Hematopoietic multipotent progenitor cell (in vitro differentiated cells): Measurements from ENCODE around the gene PDZD4. TPM values are rescaled to one million over a fixed set of nuclear protein-coding genes. Genes with fewer than 3 reads are reported as not detected.
A peak's percentile ranks its signal among the peaks of the same experiment; 100 is the strongest.

Source experiments
- DNase-seq, 3 donors: peaks; one replicate each; pipeline ENCODE4 v3.0.0-alpha.2; 2011 to 2015; ENCODE audit warnings: low read depth in 2 of 3, low spot score in 2 of 3
- total RNA-seq: library from RNA; depleted of rRNA; stranded (reverse); fragments of >200 nt; gene quantifications from one replicate; pipeline ENCODE4 v1.2.3, GENCODE V29; 2012

The PDZD4 gene
- total RNA-seq, 1 donor = under 0.01 TPM

- peak in 2 of 3 donors; percentile 30 to 67 for DNase-seq
These were observed 15.6 kb downstream of the PDZD4 start for GRCh38 chrX:153814591-153815315.

GRCh38 chrX:153813161-153813560, 17.2 kb downstream of the PDZD4 start:
- DNase-seq = no peak

- DNase-seq = no peak
These were observed 18.1 kb downstream of the PDZD4 start for GRCh38 chrX:153812220-153812619.

GRCh38 chrX:153807976-153808375, 22.4 kb downstream of the PDZD4 start:
- DNase-seq = no peak

GRCh38 chrX:153806999-153807575, 23.3 kb downstream of the PDZD4 start:
- no peak for DNase-seq

GRCh38 chrX:153805436-153805835, 24.9 kb downstream of the PDZD4 start:
- DNase-seq = no peak

- no peak for DNase-seq
These were observed 25.7 kb downstream of the PDZD4 start for GRCh38 chrX:153804621-153805020.

GRCh38 chrX:153804100-153804595, 26.2 kb downstream of the PDZD4 start:
- no peak for DNase-seq

GRCh38 chrX:153803211-153804099, 26.9 kb downstream of the PDZD4 start:
- DNase-seq = no peak

GRCh38 chrX:153802513-153803045, 27.8 kb downstream of the PDZD4 start:
- peak in 1 of 3 donors; percentile 27 for DNase-seq

- DNase-seq = no peak
These were observed 28.7 kb downstream of the PDZD4 start for GRCh38 chrX:153801669-153802068.

GRCh38 chrX:153800746-153801145, 29.6 kb downstream of the PDZD4 start:
- DNase-seq = no peak

GRCh38 chrX:153800177-153800722, 30.1 kb downstream of the PDZD4 start:
- no peak for DNase-seq

GRCh38 chrX:153799326-153799725, 31.0 kb downstream of the PDZD4 start:
- DNase-seq = no peak

- DNase-seq = no peak
These were observed 32.8 kb downstream of the PDZD4 start for GRCh38 chrX:153797415-153798015.

GRCh38 chrX:153794897-153795816, 35.2 kb downstream of the PDZD4 start:
- DNase-seq = no peak

- DNase-seq = peak; percentile 90 to 95 (median 92)
These were observed 36.1 kb downstream of the PDZD4 start, which contains the start of the genes IDH3G and SSR4 for GRCh38 chrX:153794018-153794896. IDH3G (minus strand) TSS chrX:153794375; CDS start chrX:153794326, 49 bp downstream. SSR4 (plus strand) TSS chrX:153794668; CDS start chrX:153794688, 20 bp downstream.

- no peak for DNase-seq
These were observed 37.1 kb downstream of the PDZD4 start for GRCh38 chrX:153793291-153793690.
